HL-60 (cell line): ENCODE results near the gene UBE2D3.

Experiments used
- DNase-seq, 2 experiments: peaks; one replicate each; pipeline ENCODE4 v3.0.0-alpha.2; 2010 to 2020; ENCODE audit warnings: low read depth in 1 of 2, low spot score in 1 of 2
- H3K27ac ChIP-seq: fragments of 250-450 bp; sonication (Bioruptor Pico); replicated peaks from 2 replicates; pipeline ENCODE4 v1.5.1; 2020; ENCODE audit warnings: mild to moderate bottlenecking, moderate library complexity
- H3K27me3 ChIP-seq: fragments of 250-450 bp; sonication (Bioruptor Pico); 2 replicates; pipeline ENCODE4 v1.5.1; 2021; ENCODE audit warnings: mild to moderate bottlenecking, moderate library complexity; ENCODE audit not compliant: insufficient read depth, poor library complexity, severe bottlenecking
- H3K4me3 ChIP-seq: replicated peaks from 2 replicates; pipeline ENCODE4 v1.5.1; 2011; ENCODE audit warnings: mild to moderate bottlenecking, control low read depth, low read length; ENCODE audit not compliant: insufficient read depth
- CTCF ChIP-seq: IDR thresholded peaks from one replicate; pipeline ENCODE4 v1.5.1; 2011; ENCODE audit warnings: low read length, control low read depth, inconsistent platforms; ENCODE audit not compliant: insufficient read depth
- GABPA ChIP-seq: IDR thresholded peaks from 2 replicates; pipeline ENCODE4 v1.6.1; 2012; ENCODE audit warnings: low read depth
- POLR2AphosphoS5 ChIP-seq: IDR thresholded peaks from 2 replicates; pipeline ENCODE4 v1.6.1; 2012; ENCODE audit warnings: low read depth
- REST ChIP-seq: IDR thresholded peaks from 2 replicates; pipeline ENCODE4 v1.6.1; 2012; ENCODE audit warnings: low read depth; ENCODE audit not compliant: insufficient replicate concordance
- SPI1 ChIP-seq: IDR thresholded peaks from 2 replicates; pipeline ENCODE4 v1.6.1; 2012; ENCODE audit warnings: low read depth, mild to moderate bottlenecking, borderline replicate concordance

Gene UBE2D3

GRCh38 chr4:102836596-102836995, 9.2 kb upstream of the UBE2D3 start:
- DNase-seq, result no peak
- H3K27me3 ChIP-seq, result no peaks in the 10 kb centered on the region
- TF ChIP-seq POLR2AphosphoS5 (no peak), GABPA (no peak), REST (no peak), CTCF (no peak), SPI1 (no peak)
- no peak overlapping the region for H3K4me3 ChIP-seq
- H3K27ac ChIP-seq, result no peak overlapping the region

GRCh38 chr4:102832667-102833066, 5.3 kb upstream of the UBE2D3 start:
- DNase-seq, result no peak
- H3K27ac ChIP-seq, result no peak overlapping the region
- H3K27me3 ChIP-seq, result no peaks in the 10 kb centered on the region
- H3K4me3 ChIP-seq, result no peak overlapping the region
- no peak for TF ChIP-seq CTCF

- DNase-seq, result no peak
Measured at GRCh38 chr4:102832105-102832504, 4.8 kb upstream of the UBE2D3 start.

More at GRCh38 chr4:102832105-102832504, 4.8 kb upstream of the UBE2D3 start:
- TF ChIP-seq REST, result no peak
- TF ChIP-seq GABPA, result no peak
- TF ChIP-seq POLR2AphosphoS5, result no peak
- TF ChIP-seq CTCF, result no peak
- no peak for TF ChIP-seq SPI1
- no peak overlapping the region for H3K4me3 ChIP-seq
- no peak overlapping the region for H3K27ac ChIP-seq
- H3K27me3 ChIP-seq, result no peaks in the 10 kb centered on the region
